CD4-positive, alpha-beta T cell treated with Interleukin-17A for 4 hours (primary cell): ENCODE results near the gene ELANE.
A peak's percentile ranks its signal among the peaks of the same experiment; 100 is the strongest.
"Not testable (repeated sequence)": the region's sequence is repeated elsewhere in the genome, so short reads cannot be mapped to it uniquely, and the experiment has no call there.

Experiments
- DNase-seq: peaks from one replicate; pipeline ENCODE4 v3.0.0-alpha.2; 2020; ENCODE audit warnings: mixed read lengths

The ELANE gene

GRCh38 chr19:863315-863620 is 11.2 kb downstream of the ELANE start:
- no peak for DNase-seq

DNA sequence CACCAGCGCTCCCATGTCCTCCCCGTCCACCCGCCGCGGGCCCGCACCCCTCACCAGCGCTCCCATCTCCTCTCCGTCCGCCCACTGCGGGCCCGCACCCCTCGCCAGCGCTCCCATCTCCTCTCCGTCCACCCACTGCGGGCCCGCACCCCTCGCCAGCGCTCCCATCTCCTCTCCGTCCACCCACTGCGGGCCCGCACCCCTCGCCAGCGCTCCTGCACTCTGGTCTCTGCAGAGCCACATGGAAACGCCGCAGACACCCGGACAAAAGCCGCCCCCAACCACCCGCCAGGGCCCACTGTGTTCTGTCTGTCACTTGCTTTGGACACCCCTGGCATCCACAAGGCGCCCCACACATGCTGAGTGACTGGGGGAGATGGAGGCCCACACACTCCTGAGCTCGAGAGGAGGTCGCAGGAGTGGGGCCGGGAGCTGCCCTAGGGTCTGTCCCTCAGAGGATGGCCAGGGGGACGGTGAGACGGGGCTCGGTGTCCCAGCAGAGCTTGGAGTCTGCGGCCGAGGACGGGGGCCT is 14.7 kb downstream of the ELANE start:
- no peak for DNase-seq

DNA sequence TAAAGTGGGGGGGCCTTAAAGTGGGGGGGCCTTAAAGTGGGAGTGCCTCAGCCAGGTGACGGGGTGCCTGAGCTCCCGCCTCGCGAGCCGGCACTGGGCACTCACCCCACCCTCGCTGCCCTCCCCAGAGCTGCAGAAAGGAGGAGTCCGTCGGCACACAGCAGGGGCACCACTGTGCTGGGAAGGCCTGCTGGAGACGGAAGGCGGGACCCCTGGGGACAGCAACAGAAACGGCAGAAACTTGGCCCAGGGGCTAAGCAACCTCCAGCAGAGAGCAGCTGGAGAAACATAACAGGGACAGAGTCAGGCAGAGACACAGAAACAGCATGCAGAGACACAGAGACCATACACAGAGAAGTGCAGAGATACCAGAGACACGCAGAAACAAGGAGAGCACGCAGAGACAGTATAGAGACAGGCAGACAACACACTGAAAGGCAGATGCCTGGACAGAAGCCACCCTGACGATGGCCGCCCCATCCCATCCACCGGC is 15.2 kb downstream of the ELANE start:
- no peak for DNase-seq

DNA sequence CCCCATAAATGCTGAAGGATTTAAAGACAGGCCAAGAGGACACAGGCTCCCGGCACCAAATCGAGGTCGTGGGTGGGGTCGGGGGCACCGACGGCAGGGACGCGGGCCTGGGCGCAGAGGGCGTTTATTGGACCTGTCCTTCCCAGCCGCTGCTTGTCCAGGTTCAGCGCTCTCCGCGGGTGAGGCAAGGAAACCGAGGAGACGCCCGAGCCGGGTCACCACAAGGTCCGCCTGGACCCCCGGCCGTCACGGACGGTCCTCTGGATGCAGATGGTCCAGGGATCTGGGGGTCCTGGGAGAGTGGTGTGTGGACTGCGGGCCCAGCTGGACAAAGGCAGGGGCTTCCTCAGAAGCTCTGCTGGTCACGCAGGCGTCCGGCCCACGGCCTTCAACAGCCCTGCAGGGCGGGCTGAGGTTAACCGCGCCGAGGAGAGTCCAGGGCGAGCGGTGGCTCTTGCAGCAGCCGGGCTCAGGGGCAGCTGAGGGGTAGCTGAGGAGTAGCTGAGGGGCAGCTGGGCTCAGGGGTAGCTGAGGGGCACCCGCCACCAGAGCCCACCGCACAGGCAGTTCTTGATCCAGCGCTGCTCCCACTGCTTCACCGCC is 15.9 kb downstream of the ELANE start:
- no peak for DNase-seq

- no peak for DNase-seq
These were observed 16.5 kb downstream of the ELANE start for GRCh38 chr19:868458-869244.

GRCh38 chr19:869245-870177 is 17.4 kb downstream of the ELANE start:
- DNase-seq, result no peak

- no peak for DNase-seq
These were observed 18.2 kb downstream of the ELANE start for GRCh38 chr19:870314-870713.

GRCh38 chr19:870963-871401 is 18.9 kb downstream of the ELANE start:
- DNase-seq, result no peak

DNA sequence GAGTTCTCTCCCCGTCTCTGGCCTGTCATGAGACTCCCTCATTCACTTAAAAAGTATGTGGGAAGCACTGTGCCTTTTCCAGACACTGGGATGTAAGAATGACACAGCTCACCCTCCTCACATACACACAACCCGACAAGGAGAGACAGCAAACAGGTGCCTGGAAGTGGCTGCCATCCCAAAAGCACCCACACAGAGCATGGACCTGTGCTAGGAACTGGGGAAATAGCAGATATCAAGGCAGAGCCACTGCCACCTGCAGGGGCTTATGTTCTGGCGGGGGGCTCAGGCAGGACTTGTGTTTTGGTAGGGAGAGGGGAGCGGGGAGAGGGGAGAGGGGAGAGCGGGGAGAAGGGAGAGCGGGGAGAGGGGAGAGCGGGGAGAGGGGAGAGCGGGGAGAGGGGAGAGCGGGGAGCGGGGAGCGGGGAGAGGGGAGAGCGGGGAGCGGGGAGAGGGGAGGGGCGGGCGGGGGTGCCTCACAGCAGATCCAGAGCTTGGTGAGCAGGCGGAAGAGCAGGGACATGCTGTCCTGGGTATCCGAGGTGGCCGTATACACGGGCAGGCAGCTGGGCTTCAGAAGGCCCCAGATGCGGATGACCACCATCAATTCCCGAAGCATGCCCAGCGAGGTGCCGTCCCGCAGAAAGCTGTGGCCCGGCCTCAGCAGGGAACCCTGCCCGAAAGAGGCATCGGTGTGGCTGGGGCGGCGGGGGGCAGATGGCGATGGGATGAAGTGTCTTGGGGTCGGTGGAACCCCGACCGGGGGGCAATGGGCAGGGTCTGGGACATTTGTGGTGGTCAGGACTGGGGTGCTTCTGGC is 19.6 kb downstream of the ELANE start:
- DNase-seq, result peak; percentile 15

- peak; percentile 86 for DNase-seq
These were observed 20.3 kb downstream of the ELANE start for GRCh38 chr19:872266-872951.

GRCh38 chr19:873084-873483 is 21.0 kb downstream of the ELANE start:
- peak; percentile 82 for DNase-seq

DNA sequence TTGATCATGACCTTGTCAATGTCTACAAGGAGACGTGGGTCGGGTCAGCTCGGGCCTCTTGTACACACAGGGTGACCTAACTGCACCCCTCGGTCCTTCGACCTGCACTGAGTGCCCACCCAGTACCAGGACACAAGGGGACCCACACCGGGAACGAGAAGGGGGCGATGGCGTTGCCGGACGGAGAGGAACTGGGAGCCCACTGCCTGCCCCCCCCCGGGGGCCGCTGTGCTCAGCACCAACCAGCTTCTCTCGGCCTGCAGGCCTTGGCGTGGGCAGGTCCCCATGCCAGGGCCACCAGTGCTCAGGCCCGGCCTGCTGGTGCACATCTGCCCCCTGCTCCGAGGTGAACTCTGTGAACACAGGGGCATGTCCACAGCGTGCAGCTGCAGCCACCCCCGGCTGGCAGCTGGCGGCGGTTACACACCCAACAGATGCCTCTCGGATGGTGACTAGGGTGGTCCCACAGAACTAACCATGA is 21.5 kb downstream of the ELANE start:
- DNase-seq, result no peak

GRCh38 chr19:875265-875879 is 23.3 kb downstream of the ELANE start:
- peak; percentile 14 for DNase-seq

- DNase-seq, result no peak
These were observed 24.0 kb downstream of the ELANE start for GRCh38 chr19:876089-876488.

- DNase-seq, result no peak
These were observed 24.7 kb downstream of the ELANE start for GRCh38 chr19:876780-877314.

GRCh38 chr19:877992-878660 is 26.0 kb downstream of the ELANE start:
- DNase-seq, result not testable (repeated sequence)

GRCh38 chr19:878751-879561 is 26.9 kb downstream of the ELANE start:
- DNase-seq, result not testable (repeated sequence)

GRCh38 chr19:879711-880438 is 27.8 kb downstream of the ELANE start:
- no peak for DNase-seq
